SU-DHL-6 (cell line): Measurements from ENCODE around the gene TRPT1.

Experiments
- H2AFZ ChIP-seq: fragments of 200-600 bp; sonication (generic); 2 replicates; pipeline ENCODE4 v1.6.1; 2014; ENCODE audit warnings: low read depth, mild to moderate bottlenecking, moderate library complexity, mixed read lengths, antibody characterized with exemption, low read length; ENCODE audit not compliant: severe bottlenecking
- H3F3A ChIP-seq: fragments of 200-600 bp; shearing (Covaris generic); 2 replicates; pipeline ENCODE4 v1.6.0; 2016; ENCODE audit warnings: antibody characterized with exemption, mild to moderate bottlenecking; ENCODE audit not compliant: insufficient read depth
- H3K27ac ChIP-seq: fragments of 200-600 bp; sonication (generic); 2 replicates; pipeline ENCODE4 v1.5.1; 2016; ENCODE audit warnings: low read depth, mild to moderate bottlenecking, low read length, moderate library complexity, mixed read lengths
- H3K27me3 ChIP-seq: fragments of 200-600 bp; sonication (generic), shearing (Covaris generic); 2 replicates; pipeline ENCODE4 v1.6.0; 2014; ENCODE audit warnings: mild to moderate bottlenecking, low read length
- H3K36me3 ChIP-seq: fragments of 200-600 bp; sonication (generic); 2 replicates; pipeline ENCODE4 v1.6.1; 2014; ENCODE audit warnings: mild to moderate bottlenecking, low read length, mixed read lengths
- H3K4me2 ChIP-seq: fragments of 300-600, 200-600 bp; shearing (Covaris generic), sonication (generic); 2 replicates; pipeline ENCODE4 v1.6.0; 2014; ENCODE audit warnings: low read length, low read depth, mild to moderate bottlenecking; ENCODE audit not compliant: poor library complexity, severe bottlenecking
- H3K4me3 ChIP-seq: fragments of 200-600 bp; sonication (generic); 2 replicates; pipeline ENCODE4 v1.5.1; 2014; ENCODE audit warnings: antibody characterized with exemption, low read length, mild to moderate bottlenecking, mixed read lengths; ENCODE audit not compliant: insufficient read depth, poor library complexity, severe bottlenecking
- H3K79me2 ChIP-seq: fragments of 200-600 bp; sonication (generic); 2 replicates; pipeline ENCODE4 v1.6.1; 2014; ENCODE audit warnings: mild to moderate bottlenecking, low read length, moderate library complexity; ENCODE audit not compliant: insufficient read depth
- H3K9ac ChIP-seq: fragments of 200-600 bp; sonication (generic); 2 replicates; pipeline ENCODE4 v1.7.0; 2014; ENCODE audit warnings: mild to moderate bottlenecking, low read length
- H3K9me2 ChIP-seq: fragments of 200-600 bp; sonication (generic); replicated peaks from 2 replicates; pipeline ENCODE4 v1.6.1; 2014; ENCODE audit warnings: low read length; ENCODE audit not compliant: insufficient read depth
- H3K9me3 ChIP-seq: fragments of 200-600 bp; sonication (generic); 2 replicates; pipeline ENCODE4 v1.6.1; 2014; ENCODE audit warnings: low read length, mixed read lengths; ENCODE audit not compliant: insufficient read depth
- H4K20me1 ChIP-seq: fragments of 200-600 bp; sonication (generic); 2 replicates; pipeline ENCODE4 v1.6.1; 2014; ENCODE audit warnings: low read depth, mild to moderate bottlenecking, antibody characterized with exemption, low read length, moderate library complexity, mixed read lengths
- CTCF ChIP-seq: fragments of 200-600 bp; sonication (generic); IDR thresholded peaks from one replicate; pipeline ENCODE4 v1.5.1; 2017; ENCODE audit warnings: antibody characterized with exemption, mild to moderate bottlenecking, low read length, moderate library complexity; ENCODE audit not compliant: insufficient read depth, poor library complexity, severe bottlenecking
- EZH2phosphoT487 ChIP-seq: fragments of 200-600 bp; sonication (generic), shearing (Covaris generic); conservative IDR thresholded peaks from 2 replicates; pipeline ENCODE4 v1.6.1; 2018; ENCODE audit warnings: mild to moderate bottlenecking, antibody characterized with exemption, low read length, moderate library complexity, mixed read lengths

The TRPT1 gene

GRCh38 chr11:64178951-64179639 is 46.9 kb downstream of the TRPT1 start:
- H2AFZ ChIP-seq = no peak overlapping the region
- no peak overlapping the region for H3K27ac ChIP-seq
- no peaks in the 10 kb centered on the region for H3K9me3 ChIP-seq
- H4K20me1 ChIP-seq = no peaks in the 10 kb centered on the region
- H3F3A ChIP-seq = 0 out of 2 replicates have a peak, but pooled peaks cover 5% of the 10 kb centered on the region
- no peak overlapping the region for H3K4me3 ChIP-seq
- peaks cover under 1% of the 10 kb centered on the region; the same call in 1 of the 2 replicates for H3K79me2 ChIP-seq
- no peak overlapping the region for H3K4me2 ChIP-seq
- H3K36me3 ChIP-seq = no peaks in the 10 kb centered on the region
- no peaks in the 10 kb centered on the region for H3K27me3 ChIP-seq
- TF ChIP-seq EZH2phosphoT487 (no peak), CTCF (no peak)
- H3K9ac ChIP-seq = no peak overlapping the region
- H3K9me2 ChIP-seq = no peaks in the 10 kb centered on the region

- Histone ChIP-seq H3F3A (0 out of 2 replicates have a peak, but pooled peaks cover 5% of the 10 kb centered on the region), H3K36me3 (no peaks in the 10 kb centered on the region), H3K4me3 (no peak overlapping the region), H4K20me1 (no peaks in the 10 kb centered on the region), H2AFZ (no peak overlapping the region), H3K9me2 (no peaks in the 10 kb centered on the region), H3K79me2 (no peaks in the 10 kb centered on the region), H3K27me3 (no peaks in the 10 kb centered on the region), H3K4me2 (no peak overlapping the region), H3K9ac (no peak overlapping the region), H3K9me3 (no peaks in the 10 kb centered on the region), H3K27ac (no peak overlapping the region)
- TF ChIP-seq EZH2phosphoT487 (no peak), CTCF (no peak)
Measured at GRCh38 chr11:64178203-64178602, 47.8 kb downstream of the TRPT1 start.

GRCh38 chr11:64176751-64177150 is 49.2 kb downstream of the TRPT1 start:
- Histone ChIP-seq H3K4me2 (no peak overlapping the region), H3K27ac (no peak overlapping the region), H3F3A (0 out of 2 replicates have a peak, but pooled peaks cover 1% of the 10 kb centered on the region), H3K36me3 (no peaks in the 10 kb centered on the region), H3K9me3 (no peaks in the 10 kb centered on the region), H3K9me2 (no peaks in the 10 kb centered on the region), H2AFZ (no peak overlapping the region), H4K20me1 (no peaks in the 10 kb centered on the region), H3K9ac (no peak overlapping the region), H3K27me3 (no peaks in the 10 kb centered on the region), H3K79me2 (no peaks in the 10 kb centered on the region), H3K4me3 (no peak overlapping the region)
- no peak for TF ChIP-seq CTCF
- no peak for TF ChIP-seq EZH2phosphoT487
